HG02970 (cell line): ENCODE data around the gene KLK15.

ENCODE experiments used
- ATAC-seq: cut with Tn5 transposase; IDR thresholded peaks from one replicate; pipeline ENCODE4 v1.9.1; 2021; ENCODE audit warnings: mild to moderate bottlenecking, moderate library complexity, moderate number of reproducible peaks; ENCODE audit not compliant: unreplicated experiment, low FRiP score

Gene KLK15

DNA sequence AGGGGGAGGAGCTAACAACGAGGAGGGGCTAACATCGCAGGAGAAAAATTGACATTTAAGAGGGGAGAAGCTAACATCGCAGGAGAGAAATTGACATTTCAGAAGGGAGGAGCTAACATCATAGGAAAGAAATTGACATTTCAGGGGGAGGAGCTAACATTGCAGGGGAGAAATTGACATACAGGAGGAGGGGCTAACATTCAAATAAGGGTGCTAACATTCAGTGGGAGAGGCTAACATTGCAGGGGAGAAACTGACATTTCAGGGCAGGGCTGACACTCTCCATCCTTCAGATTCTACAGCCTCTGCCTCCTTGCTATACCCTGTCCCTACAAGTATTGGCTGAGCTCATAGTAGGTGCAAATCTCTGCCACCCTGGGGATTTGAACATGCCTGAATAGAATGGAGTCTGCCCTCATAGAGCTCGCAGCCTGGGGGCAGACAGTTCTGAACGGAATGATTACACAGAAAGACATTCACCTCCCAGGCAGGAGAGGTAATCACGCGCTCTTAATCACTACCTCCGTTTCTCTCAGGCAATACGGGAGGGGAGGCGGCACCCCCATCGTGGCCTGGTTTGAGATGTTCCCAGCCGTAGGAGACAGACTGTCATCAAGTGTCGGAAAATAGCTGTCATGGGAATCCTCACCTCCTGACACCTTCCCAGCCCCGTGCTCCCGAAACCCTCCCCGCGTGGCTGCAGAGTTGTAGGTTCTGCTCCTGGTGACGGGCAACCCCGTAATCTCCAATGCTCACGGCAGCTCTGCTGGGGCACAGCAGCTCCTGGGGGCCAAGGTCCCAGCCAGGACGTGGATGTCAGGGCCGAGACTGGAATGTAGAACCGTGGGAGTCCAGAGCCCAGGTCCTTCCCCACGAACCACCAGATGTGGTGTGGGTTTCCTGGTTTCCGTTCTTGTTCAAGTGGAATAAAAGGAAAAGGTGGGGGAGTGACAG, 53.6 kb downstream of the KLK15 start:
- ATAC-seq, result no peak

DNA sequence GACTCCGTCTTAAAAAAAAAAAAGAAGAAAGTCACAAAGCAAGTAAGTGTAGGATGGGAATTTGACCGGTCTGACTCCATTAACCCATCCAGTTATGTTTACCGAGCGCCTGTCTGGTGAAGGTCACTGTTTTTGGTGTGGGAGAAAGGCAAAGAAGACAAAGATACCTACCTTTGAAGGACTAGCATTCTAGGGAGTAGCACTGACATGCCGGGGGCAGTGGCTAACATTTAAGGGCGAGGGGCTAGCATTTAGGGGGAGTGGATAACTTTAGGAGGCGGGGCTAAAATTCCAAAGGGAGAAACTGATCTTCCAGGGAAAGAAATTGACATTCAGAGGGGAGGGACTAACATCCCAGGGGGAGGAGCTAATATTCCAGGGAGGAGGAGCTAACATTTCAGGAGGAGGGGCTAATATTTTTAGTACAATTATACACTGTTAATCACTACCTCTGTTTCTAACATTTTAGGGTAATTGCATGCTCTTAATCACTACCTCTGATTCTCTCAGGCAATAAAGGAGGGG, 54.4 kb downstream of the KLK15 start:
- ATAC-seq, result no peak

DNA sequence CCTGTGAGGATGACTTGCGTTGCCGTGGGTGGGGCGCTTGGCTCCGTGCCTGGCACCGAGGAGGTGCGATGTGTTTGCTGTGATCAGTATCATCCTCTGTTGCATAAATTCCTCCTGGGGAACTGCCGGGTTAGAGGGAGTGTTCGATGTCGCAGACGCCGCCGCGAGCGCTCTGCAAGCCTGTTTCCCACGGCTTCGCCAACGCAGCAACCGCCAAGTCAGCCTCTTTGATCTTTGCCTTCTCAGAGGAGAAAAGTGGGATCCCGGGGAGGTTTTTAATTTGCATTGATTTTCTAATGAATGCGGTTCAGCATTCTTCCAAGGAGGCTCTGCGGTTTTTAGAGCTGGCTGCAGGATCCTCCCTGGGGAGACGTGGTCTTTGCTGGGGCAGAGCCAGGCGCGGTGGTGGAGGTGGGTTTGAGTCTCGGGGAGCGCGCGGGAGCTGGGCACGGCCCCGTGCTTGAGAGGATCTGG, 55.5 kb downstream of the KLK15 start:
- no peak for ATAC-seq

DNA sequence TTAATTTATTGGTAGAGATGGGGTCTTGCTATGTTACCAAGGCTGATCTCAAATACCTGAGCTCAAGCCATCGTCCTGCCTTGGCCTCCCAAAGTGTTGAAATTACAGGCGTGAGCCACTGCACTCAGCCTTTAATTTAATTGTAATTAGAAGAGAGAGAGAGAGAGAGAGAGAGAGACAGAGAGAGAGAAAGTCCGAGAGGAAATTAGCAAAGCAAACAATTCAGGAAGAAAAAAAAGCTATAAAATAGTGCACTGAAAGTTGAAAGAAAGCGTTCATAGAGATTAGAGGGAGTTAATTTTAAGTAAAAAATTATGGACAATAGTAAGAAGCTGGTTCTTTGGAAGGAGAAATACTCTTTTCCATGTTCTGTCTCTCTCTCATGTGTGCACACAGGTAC, 56.1 kb downstream of the KLK15 start:
- ATAC-seq, result no peak

DNA sequence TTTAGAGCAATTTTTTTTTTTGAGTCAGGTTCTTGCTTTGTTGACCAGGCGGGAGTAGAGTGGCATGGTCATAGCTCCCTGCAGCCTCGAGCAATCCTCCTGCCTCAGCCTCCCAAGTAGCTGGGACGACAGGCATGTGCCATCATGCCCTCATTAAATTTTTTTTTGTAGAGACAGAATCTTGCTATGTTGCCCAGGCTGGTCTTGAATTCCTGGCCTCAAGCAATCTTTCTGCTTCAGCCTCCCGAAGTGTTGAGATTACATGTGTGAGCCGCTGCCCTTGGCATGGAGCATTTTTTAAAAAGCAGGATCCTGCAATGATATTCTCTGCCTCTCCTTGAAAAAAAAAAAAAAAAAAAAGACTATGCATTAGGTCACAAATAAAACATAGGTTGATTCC, 57.2 kb downstream of the KLK15 start:
- ATAC-seq, result no peak
